Measurements from ENCODE around the gene KDM4C. TPM values are rescaled to one million over a fixed set of nuclear protein-coding genes. Genes with fewer than 3 reads are reported as not detected.
A peak's percentile ranks its signal among the peaks of the same experiment; 100 is the strongest.

Gene KDM4C
- total RNA-seq, 4 donors from 2014 or later = 52.1 to 83.6 (median 65.5) TPM

DNA sequence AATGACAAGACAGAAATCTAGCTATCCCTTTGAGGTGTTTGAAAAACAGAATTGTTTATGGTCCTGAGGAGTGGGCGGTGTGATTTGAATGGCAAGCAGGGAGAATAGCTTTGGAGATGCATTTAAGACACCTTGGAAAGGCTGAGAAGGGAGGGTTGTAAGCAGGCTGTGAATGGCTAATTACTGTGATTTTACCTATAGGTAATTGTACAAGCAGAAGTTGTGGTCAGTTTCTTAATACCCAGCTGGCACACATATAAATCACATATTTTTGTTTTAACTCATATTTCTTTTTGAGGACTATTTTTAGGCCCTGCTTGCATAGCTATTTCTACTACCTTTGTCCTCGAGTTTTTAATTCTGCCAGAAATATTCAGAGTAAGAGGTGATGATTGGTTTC, 248.6 kb downstream of the KDM4C start:
- Histone ChIP-seq H3K4me1 (peaks cover 6 to 14% of the 10 kb centered on the region in 2 donors), H3K4me3 (replicated peaks in 1 of 3) (no peak overlapping the region), H3K27me3 (no peaks in the 10 kb centered on the region), H3K36me3 (peaks cover 3 to 10% of the 10 kb centered on the region in 2 donors), H3K9me3 (no peaks in the 10 kb centered on the region), H3K27ac (peak overlapping the region in 1 of 3 donors; percentile 10)
- intact Hi-C loops (cut with DNase I) = no loop called here
- 83 to 93% methylated on average over 2 of the region's 2 CpGs for WGBS, 2 donors
- TF ChIP-seq POLR2A (IDR thresholded peaks at IDR 0.05) = no peak
- TF ChIP-seq, protein P1, sequence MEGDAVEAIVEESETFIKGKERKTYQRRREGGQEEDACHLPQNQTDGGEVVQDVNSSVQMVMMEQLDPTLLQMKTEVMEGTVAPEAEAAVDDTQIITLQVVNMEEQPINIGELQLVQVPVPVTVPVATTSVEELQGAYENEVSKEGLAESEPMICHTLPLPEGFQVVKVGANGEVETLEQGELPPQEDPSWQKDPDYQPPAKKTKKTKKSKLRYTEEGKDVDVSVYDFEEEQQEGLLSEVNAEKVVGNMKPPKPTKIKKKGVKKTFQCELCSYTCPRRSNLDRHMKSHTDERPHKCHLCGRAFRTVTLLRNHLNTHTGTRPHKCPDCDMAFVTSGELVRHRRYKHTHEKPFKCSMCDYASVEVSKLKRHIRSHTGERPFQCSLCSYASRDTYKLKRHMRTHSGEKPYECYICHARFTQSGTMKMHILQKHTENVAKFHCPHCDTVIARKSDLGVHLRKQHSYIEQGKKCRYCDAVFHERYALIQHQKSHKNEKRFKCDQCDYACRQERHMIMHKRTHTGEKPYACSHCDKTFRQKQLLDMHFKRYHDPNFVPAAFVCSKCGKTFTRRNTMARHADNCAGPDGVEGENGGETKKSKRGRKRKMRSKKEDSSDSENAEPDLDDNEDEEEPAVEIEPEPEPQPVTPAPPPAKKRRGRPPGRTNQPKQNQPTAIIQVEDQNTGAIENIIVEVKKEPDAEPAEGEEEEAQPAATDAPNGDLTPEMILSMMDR (IDR thresholded peaks at IDR 0.05) = no peak
- DNase-seq = no peak

DNA sequence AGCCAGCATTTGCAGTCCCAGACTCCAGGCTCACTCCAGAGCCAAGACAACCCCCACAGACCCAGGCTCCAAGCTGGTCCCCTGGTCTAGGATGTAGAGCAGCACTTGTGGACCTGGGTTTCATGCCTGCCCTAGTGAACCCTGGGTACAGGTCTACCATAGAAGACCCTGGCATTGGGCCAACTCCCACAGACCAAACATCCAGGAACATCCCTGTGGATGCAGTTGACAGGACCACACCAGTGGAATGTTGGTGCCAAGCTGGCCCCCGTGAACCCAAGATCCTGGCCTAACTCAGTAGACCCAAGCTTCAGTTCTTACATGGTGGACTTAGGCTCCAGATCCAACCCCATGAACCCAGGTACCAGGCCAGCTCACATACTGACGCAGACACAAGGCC, 250.6 kb downstream of the KDM4C start:
- Histone ChIP-seq H3K9me3 (no peaks in the 10 kb centered on the region), H3K27me3 (no peaks in the 10 kb centered on the region), H3K4me3 (replicated peaks in 1 of 3) (no peak overlapping the region), H3K4me1 (peaks cover 6 to 14% of the 10 kb centered on the region in 2 donors), H3K27ac (peak overlapping the region in 1 of 3 donors; percentile 10), H3K36me3 (peaks cover 3 to 10% of the 10 kb centered on the region in 2 donors)
- no peak for DNase-seq
- 46 to 100% methylated on average over 1 to 2 of the region's 2 CpGs for WGBS, 2 donors
- TF ChIP-seq POLR2A (IDR thresholded peaks at IDR 0.05) = no peak
- TF ChIP-seq, protein P1 (IDR thresholded peaks at IDR 0.05) = no peak
- intact Hi-C loops (cut with DNase I) = no loop called here

DNA sequence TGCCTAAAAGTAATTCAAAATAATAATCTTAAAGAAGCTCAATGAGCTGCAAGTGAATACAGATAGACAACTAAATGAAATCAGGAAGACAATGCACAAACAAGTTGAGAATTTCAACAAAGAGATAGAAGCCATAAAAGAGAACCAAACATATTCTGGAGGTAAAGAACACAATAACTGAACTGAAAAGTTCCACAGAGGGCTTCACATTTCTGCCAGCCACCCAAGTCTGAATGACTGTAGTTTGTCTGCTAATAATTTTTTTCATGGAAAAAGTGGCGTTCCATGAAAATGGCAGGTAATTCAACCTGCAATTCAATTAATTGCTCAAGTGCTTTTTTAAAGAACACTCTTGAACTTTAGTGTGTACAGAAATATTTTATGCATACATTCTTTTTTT, 251.3 kb downstream of the KDM4C start:
- intact Hi-C loops (cut with DNase I) = no loop called here
- Histone ChIP-seq H3K4me1 (peaks cover 6 to 14% of the 10 kb centered on the region in 2 donors), H3K9me3 (no peaks in the 10 kb centered on the region), H3K27ac (no peak overlapping the region), H3K27me3 (no peaks in the 10 kb centered on the region), H3K36me3 (peaks cover 5 to 10% of the 10 kb centered on the region in 2 donors), H3K4me3 (replicated peaks in 1 of 3) (no peak overlapping the region)
- DNase-seq = no peak
- TF ChIP-seq, protein P1 (IDR thresholded peaks at IDR 0.05) = no peak
- TF ChIP-seq POLR2A (IDR thresholded peaks at IDR 0.05) = no peak
- WGBS, 2 donors = 98% methylated on average over 1 of the region's 1 CpG

DNA sequence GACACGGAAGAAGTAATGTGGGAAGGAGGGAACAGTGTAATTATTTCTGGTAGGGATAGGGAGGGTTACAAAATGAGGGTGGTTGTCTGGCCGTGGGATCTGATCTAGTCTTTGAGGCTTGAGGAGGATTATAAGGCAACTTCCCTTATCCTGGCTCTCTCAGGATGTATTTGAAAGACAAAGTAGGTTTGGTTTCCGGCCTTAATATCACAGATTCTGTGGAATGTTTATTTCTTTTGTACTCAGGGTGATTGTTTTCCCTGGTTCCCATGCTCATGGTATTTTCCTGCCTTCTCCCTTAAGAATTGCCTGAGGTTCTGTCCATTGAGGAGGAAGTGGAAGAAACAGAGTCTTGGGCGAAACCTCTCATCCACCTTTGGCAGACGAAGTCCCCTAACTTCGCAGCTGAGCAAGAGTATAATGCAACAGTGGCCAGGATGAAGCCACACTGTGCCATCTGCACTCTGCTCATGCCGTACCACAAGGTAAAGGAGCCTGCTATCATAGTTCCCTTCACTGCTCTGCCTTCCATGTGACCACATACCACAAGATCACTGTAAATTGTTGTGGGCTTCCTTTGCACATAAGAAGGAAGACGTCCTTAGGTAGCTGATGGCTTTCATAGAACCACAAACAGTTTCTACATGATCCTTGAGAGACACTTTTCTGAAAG, 253.8 kb downstream of the KDM4C start:
- Histone ChIP-seq H3K27me3 (no peaks in the 10 kb centered on the region), H3K36me3 (peaks cover 6 to 14% of the 10 kb centered on the region in 2 donors), H3K4me3 (replicated peaks in 1 of 3) (no peak overlapping the region), H3K27ac (no peak overlapping the region), H3K9me3 (no peaks in the 10 kb centered on the region), H3K4me1 (peaks cover 6 to 14% of the 10 kb centered on the region in 2 donors)
- intact Hi-C loops (cut with DNase I) = no loop called here
- no peak for DNase-seq
- 73 to 78% methylated on average over 8 of the region's 8 CpGs for WGBS, 2 donors
- TF ChIP-seq, protein P1 (IDR thresholded peaks at IDR 0.05) = no peak
- no peak for TF ChIP-seq POLR2A (IDR thresholded peaks at IDR 0.05)

DNA sequence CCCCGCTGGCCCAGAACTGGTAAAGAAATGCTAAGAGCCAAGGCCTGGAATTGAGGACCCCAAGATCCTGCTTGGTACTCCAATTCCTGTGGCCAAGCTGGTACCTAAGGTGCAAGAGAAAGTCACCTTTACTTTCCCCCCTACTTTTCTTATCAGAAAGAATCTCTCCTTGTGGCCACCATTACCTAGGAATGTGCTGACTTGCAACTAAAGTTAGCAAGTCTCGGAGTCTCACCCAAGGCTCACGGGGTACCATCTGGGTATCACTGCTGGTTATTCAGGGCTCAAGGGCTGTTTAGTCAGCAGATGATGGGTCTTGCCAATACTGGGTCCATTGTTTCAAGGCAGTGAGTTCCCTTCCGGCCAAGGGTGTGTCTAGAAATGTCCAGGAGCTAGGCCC, 270.2 kb downstream of the KDM4C start:
- Histone ChIP-seq H3K27me3 (no peaks in the 10 kb centered on the region), H3K4me1 (no peaks in the 10 kb centered on the region), H3K4me3 (replicated peaks in 1 of 3) (no peak overlapping the region), H3K36me3 (no peaks in the 10 kb centered on the region), H3K27ac (no peak overlapping the region), H3K9me3 (no peaks in the 10 kb centered on the region)
- no peak for DNase-seq
- TF ChIP-seq, protein P1 (IDR thresholded peaks at IDR 0.05) = no peak
- no peak for TF ChIP-seq POLR2A (IDR thresholded peaks at IDR 0.05)
- WGBS, 2 donors = 90 to 96% methylated on average over 2 to 4 of the region's 4 CpGs
- intact Hi-C loops (cut with DNase I) = no loop called here

Data from thyroid gland (tissue), 4 donors.